Fibroblast of skin of abdomen (primary cell): ENCODE results near the gene CATSPERZ.
A peak's percentile ranks its signal among the peaks of the same experiment; 100 is the strongest.
"Not testable (repeated sequence)": the region's sequence is repeated elsewhere in the genome, so short reads cannot be mapped to it uniquely, and the experiment has no call there.

ENCODE experiments used
- DNase-seq: peaks from one replicate; pipeline ENCODE4 v3.0.0-alpha.2; 2013

The CATSPERZ gene

GRCh38 chr11:64304316-64305072 lies 4.3 kb downstream of the CATSPERZ start:
- DNase-seq: peak; percentile 84

GRCh38 chr11:64305075-64305690 lies 5.0 kb downstream of the CATSPERZ start, which contains the start of gene ESRRA:
ESRRA (plus strand) TSS chr11:64305524; CDS start chr11:64307180, 1,656 bp downstream.
- DNase-seq: peak; percentile 97

GRCh38 chr11:64305691-64306562 lies 5.8 kb downstream of the CATSPERZ start:
- peak; percentile 41 for DNase-seq

- DNase-seq: no peak
Observed at GRCh38 chr11:64306563-64306875, 6.4 kb downstream of the CATSPERZ start.

GRCh38 chr11:64306876-64307622 lies 6.9 kb downstream of the CATSPERZ start:
- DNase-seq: no peak

- not testable (repeated sequence) for DNase-seq
Observed at GRCh38 chr11:64307795-64308194, 7.6 kb downstream of the CATSPERZ start.

GRCh38 chr11:64312947-64313346 lies 12.8 kb downstream of the CATSPERZ start:
- DNase-seq: no peak

- no peak for DNase-seq
Observed at GRCh38 chr11:64313491-64314145, 13.5 kb downstream of the CATSPERZ start.

- DNase-seq: no peak
Observed at GRCh38 chr11:64314146-64314804, 14.1 kb downstream of the CATSPERZ start.

- DNase-seq: no peak
Observed at GRCh38 chr11:64314805-64315561, 14.8 kb downstream of the CATSPERZ start.

GRCh38 chr11:64315667-64316526 lies 15.7 kb downstream of the CATSPERZ start:
- DNase-seq: not testable (repeated sequence)

GRCh38 chr11:64316672-64317324 lies 16.6 kb downstream of the CATSPERZ start:
- DNase-seq: no peak

GRCh38 chr11:64317325-64317960 lies 17.3 kb downstream of the CATSPERZ start, which contains the start of gene TRMT112:
TRMT112 (minus strand) TSS chr11:64317559; CDS start chr11:64317526, 33 bp downstream.
- DNase-seq: peak; percentile 97

GRCh38 chr11:64317961-64318765 lies 18.0 kb downstream of the CATSPERZ start, which contains the start of gene PRDX5:
PRDX5 (plus strand) TSS chr11:64318121; CDS start chr11:64318216, 95 bp downstream.
- DNase-seq: peak; percentile 96

GRCh38 chr11:64318766-64319761 lies 18.9 kb downstream of the CATSPERZ start:
- no peak for DNase-seq

GRCh38 chr11:64320556-64320955 lies 20.4 kb downstream of the CATSPERZ start:
- no peak for DNase-seq
